SK-N-SH treated with all-trans-retinoic acid at 6 μM for 48 hours (cell line): ENCODE data around the gene MYO5C.

Experiments used
- ATAC-seq: fragments of 200-7000 bp; cut with Tn5 transposase; 3 replicates; pipeline ENCODE4 v1.9.1; 2020; ENCODE audit warnings: mild to moderate bottlenecking, moderate library complexity
- BACH2 ChIP-seq: fragments of 250-450 bp; sonication (Bioruptor Pico); IDR thresholded peaks from 2 replicates; pipeline ENCODE4 v1.9.0; 2021; ENCODE audit warnings: mild to moderate bottlenecking, borderline replicate concordance
- CSDC2 ChIP-seq: fragments of 250-450 bp; sonication (Bioruptor Pico); IDR thresholded peaks from 2 replicates; pipeline ENCODE4 v1.5.0; 2020; ENCODE audit warnings: mild to moderate bottlenecking, moderate library complexity
- GLIS3 ChIP-seq: fragments of 250-450 bp; sonication (Bioruptor Pico); IDR thresholded peaks from 2 replicates; pipeline ENCODE4 v1.5.0; 2020; ENCODE audit warnings: mild to moderate bottlenecking, moderate library complexity
- ISL1 ChIP-seq: fragments of 250-450 bp; sonication (Bioruptor Pico); IDR thresholded peaks from 2 replicates; pipeline ENCODE4 v2.1.2; 2022; ENCODE audit warnings: mild to moderate bottlenecking, moderate library complexity
- PPARA ChIP-seq: fragments of 250-450 bp; sonication (Bioruptor Pico); IDR thresholded peaks from 2 replicates; pipeline ENCODE4 v1.5.0; 2020; ENCODE audit warnings: mild to moderate bottlenecking, borderline replicate concordance
- RARB ChIP-seq: fragments of 250-450 bp; sonication (Bioruptor Pico); IDR thresholded peaks from 2 replicates; pipeline ENCODE4 v1.8.0; 2021; ENCODE audit warnings: mild to moderate bottlenecking, moderate library complexity
- SNAI2 ChIP-seq: fragments of 250-450 bp; sonication (Bioruptor Pico); IDR thresholded peaks from 2 replicates; pipeline ENCODE4 v1.5.0; 2020; ENCODE audit warnings: mild to moderate bottlenecking, moderate library complexity
- TOX ChIP-seq: fragments of 250-450 bp; sonication (Bioruptor Pico); IDR thresholded peaks from 2 replicates; pipeline ENCODE4 v1.8.0; 2021; ENCODE audit warnings: mild to moderate bottlenecking, moderate library complexity, borderline replicate concordance
- ZC3H10 ChIP-seq: fragments of 250-450 bp; sonication (Bioruptor Pico); IDR thresholded peaks from 2 replicates; pipeline ENCODE4 v1.5.1; 2021; ENCODE audit warnings: mild to moderate bottlenecking, moderate library complexity
- ZFP3 ChIP-seq: fragments of 250-450 bp; sonication (Bioruptor Pico); IDR thresholded peaks from 2 replicates; pipeline ENCODE4 v1.5.0; 2020; ENCODE audit warnings: mild to moderate bottlenecking, moderate library complexity
- ZFP30 ChIP-seq: fragments of 450-650 bp; formaldehyde crosslinking; IDR thresholded peaks from 2 replicates; pipeline ENCODE4 v1.5.0; 2022; ENCODE audit warnings: mild to moderate bottlenecking, moderate library complexity
- ZNF565 ChIP-seq: fragments of 450-650 bp; formaldehyde crosslinking; conservative IDR thresholded peaks from 2 replicates; pipeline ENCODE4 v1.5.0; 2020; ENCODE audit warnings: low read depth, mild to moderate bottlenecking, moderate library complexity
- ZNF70 ChIP-seq: fragments of 450-650 bp; formaldehyde crosslinking; IDR thresholded peaks from 2 replicates; pipeline ENCODE4 v1.5.0; 2020; ENCODE audit warnings: mild to moderate bottlenecking, moderate library complexity
- TF ChIP-seq, protein P1 (sequence below): fragments of 250-450 bp; sonication (Bioruptor Pico); IDR thresholded peaks from 2 replicates; pipeline ENCODE4 v1.5.0; 2020; ENCODE audit warnings: mild to moderate bottlenecking, moderate library complexity
- TF ChIP-seq, protein P2 (sequence below): fragments of 250-450 bp; sonication (Bioruptor Pico); IDR thresholded peaks from 2 replicates; pipeline ENCODE4 v1.5.1; 2020; ENCODE audit warnings: low read depth, mild to moderate bottlenecking, moderate library complexity
- TF ChIP-seq, protein P3 (sequence below): fragments of 250-450 bp; sonication (Bioruptor Pico); IDR thresholded peaks from 2 replicates; pipeline ENCODE4 v1.8.0; 2021; ENCODE audit warnings: low read depth, mild to moderate bottlenecking, moderate library complexity, borderline replicate concordance
- TF ChIP-seq, protein P4 (sequence below): fragments of 250-450 bp; sonication (Bioruptor Pico); IDR thresholded peaks from 2 replicates; pipeline ENCODE4 v1.8.0; 2020; ENCODE audit warnings: mild to moderate bottlenecking, moderate library complexity, borderline replicate concordance

Gene MYO5C, protein sequence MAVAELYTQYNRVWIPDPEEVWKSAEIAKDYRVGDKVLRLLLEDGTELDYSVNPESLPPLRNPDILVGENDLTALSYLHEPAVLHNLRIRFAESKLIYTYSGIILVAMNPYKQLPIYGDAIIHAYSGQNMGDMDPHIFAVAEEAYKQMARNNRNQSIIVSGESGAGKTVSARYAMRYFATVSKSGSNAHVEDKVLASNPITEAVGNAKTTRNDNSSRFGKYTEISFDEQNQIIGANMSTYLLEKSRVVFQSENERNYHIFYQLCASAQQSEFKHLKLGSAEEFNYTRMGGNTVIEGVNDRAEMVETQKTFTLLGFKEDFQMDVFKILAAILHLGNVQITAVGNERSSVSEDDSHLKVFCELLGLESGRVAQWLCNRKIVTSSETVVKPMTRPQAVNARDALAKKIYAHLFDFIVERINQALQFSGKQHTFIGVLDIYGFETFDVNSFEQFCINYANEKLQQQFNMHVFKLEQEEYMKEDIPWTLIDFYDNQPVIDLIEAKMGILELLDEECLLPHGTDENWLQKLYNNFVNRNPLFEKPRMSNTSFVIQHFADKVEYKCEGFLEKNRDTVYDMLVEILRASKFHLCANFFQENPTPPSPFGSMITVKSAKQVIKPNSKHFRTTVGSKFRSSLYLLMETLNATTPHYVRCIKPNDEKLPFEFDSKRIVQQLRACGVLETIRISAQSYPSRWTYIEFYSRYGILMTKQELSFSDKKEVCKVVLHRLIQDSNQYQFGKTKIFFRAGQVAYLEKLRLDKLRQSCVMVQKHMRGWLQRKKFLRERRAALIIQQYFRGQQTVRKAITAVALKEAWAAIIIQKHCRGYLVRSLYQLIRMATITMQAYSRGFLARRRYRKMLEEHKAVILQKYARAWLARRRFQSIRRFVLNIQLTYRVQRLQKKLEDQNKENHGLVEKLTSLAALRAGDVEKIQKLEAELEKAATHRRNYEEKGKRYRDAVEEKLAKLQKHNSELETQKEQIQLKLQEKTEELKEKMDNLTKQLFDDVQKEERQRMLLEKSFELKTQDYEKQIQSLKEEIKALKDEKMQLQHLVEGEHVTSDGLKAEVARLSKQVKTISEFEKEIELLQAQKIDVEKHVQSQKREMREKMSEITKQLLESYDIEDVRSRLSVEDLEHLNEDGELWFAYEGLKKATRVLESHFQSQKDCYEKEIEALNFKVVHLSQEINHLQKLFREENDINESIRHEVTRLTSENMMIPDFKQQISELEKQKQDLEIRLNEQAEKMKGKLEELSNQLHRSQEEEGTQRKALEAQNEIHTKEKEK (N-terminal part only)

GRCh38 chr15:52295421-52296001, at the start of gene MYO5C:
TSS of gene MYO5C (minus strand) at chr15:52295804. CDS start at chr15:52295636, 168 bp downstream.
- no peak for TF ChIP-seq CSDC2
- TF ChIP-seq, protein P1, sequence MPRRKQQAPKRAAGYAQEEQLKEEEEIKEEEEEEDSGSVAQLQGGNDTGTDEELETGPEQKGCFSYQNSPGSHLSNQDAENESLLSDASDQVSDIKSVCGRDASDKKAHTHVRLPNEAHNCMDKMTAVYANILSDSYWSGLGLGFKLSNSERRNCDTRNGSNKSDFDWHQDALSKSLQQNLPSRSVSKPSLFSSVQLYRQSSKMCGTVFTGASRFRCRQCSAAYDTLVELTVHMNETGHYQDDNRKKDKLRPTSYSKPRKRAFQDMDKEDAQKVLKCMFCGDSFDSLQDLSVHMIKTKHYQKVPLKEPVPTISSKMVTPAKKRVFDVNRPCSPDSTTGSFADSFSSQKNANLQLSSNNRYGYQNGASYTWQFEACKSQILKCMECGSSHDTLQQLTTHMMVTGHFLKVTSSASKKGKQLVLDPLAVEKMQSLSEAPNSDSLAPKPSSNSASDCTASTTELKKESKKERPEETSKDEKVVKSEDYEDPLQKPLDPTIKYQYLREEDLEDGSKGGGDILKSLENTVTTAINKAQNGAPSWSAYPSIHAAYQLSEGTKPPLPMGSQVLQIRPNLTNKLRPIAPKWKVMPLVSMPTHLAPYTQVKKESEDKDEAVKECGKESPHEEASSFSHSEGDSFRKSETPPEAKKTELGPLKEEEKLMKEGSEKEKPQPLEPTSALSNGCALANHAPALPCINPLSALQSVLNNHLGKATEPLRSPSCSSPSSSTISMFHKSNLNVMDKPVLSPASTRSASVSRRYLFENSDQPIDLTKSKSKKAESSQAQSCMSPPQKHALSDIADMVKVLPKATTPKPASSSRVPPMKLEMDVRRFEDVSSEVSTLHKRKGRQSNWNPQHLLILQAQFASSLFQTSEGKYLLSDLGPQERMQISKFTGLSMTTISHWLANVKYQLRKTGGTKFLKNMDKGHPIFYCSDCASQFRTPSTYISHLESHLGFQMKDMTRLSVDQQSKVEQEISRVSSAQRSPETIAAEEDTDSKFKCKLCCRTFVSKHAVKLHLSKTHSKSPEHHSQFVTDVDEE (CRISPR knock-in tag) = no peak
- no peak for TF ChIP-seq ZNF70
- TF ChIP-seq, protein P2, sequence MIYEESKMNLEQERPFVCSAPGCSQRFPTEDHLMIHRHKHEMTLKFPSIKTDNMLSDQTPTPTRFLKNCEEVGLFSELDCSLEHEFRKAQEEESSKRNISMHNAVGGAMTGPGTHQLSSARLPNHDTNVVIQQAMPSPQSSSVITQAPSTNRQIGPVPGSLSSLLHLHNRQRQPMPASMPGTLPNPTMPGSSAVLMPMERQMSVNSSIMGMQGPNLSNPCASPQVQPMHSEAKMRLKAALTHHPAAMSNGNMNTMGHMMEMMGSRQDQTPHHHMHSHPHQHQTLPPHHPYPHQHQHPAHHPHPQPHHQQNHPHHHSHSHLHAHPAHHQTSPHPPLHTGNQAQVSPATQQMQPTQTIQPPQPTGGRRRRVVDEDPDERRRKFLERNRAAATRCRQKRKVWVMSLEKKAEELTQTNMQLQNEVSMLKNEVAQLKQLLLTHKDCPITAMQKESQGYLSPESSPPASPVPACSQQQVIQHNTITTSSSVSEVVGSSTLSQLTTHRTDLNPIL = no peak
- ATAC-seq = peak; percentile 88

GRCh38 chr15:52344592-52344991, 49.0 kb upstream of the MYO5C start:
- TF ChIP-seq BACH2 (CRISPR knock-in tag) (no peak), ZFP30 (CRISPR knock-in tag) (no peak), RARB (CRISPR knock-in tag) (no peak), ZC3H10 (no peak), ZNF565 (no peak), ZFP3 (CRISPR knock-in tag) (no peak), GLIS3 (no peak), ISL1 (no peak), TOX (CRISPR knock-in tag) (no peak), CSDC2 (no peak), SNAI2 (CRISPR knock-in tag) (no peak)
- TF ChIP-seq, protein P1 (CRISPR knock-in tag) = no peak
- TF ChIP-seq, protein P3, sequence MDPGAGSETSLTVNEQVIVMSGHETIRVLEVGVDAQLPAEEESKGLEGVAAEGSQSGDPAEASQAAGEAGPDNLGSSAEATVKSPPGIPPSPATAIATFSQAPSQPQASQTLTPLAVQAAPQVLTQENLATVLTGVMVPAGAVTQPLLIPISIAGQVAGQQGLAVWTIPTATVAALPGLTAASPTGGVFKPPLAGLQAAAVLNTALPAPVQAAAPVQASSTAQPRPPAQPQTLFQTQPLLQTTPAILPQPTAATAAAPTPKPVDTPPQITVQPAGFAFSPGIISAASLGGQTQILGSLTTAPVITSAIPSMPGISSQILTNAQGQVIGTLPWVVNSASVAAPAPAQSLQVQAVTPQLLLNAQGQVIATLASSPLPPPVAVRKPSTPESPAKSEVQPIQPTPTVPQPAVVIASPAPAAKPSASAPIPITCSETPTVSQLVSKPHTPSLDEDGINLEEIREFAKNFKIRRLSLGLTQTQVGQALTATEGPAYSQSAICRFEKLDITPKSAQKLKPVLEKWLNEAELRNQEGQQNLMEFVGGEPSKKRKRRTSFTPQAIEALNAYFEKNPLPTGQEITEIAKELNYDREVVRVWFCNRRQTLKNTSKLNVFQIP (CRISPR knock-in tag) = no peak
- TF ChIP-seq, all 23 proteins: peak for 0
- no peak for ATAC-seq

DNA sequence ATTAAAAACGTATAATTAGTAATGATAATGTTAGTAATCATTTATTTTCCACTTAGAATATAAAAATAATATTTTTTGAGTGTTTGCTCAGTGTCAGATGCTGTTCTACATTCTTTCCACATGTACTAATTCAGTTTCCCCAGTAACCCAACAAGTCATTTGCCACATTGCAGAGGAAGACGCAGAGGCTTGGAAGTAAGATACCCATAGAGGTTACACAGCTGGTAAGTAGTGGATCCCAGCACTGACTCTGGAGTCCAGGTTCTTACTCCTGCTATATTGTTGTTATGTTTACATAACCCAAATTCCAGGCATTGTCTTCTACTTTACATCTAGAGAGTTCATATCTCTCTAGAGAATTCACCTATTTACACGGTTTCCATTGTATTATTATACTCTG, 48.2 kb upstream of the MYO5C start:
- ATAC-seq = no peak
- TF ChIP-seq PPARA (no peak), RARB (CRISPR knock-in tag) (no peak)
- TF ChIP-seq, protein P1 (CRISPR knock-in tag) = no peak
- TF ChIP-seq, protein P4, sequence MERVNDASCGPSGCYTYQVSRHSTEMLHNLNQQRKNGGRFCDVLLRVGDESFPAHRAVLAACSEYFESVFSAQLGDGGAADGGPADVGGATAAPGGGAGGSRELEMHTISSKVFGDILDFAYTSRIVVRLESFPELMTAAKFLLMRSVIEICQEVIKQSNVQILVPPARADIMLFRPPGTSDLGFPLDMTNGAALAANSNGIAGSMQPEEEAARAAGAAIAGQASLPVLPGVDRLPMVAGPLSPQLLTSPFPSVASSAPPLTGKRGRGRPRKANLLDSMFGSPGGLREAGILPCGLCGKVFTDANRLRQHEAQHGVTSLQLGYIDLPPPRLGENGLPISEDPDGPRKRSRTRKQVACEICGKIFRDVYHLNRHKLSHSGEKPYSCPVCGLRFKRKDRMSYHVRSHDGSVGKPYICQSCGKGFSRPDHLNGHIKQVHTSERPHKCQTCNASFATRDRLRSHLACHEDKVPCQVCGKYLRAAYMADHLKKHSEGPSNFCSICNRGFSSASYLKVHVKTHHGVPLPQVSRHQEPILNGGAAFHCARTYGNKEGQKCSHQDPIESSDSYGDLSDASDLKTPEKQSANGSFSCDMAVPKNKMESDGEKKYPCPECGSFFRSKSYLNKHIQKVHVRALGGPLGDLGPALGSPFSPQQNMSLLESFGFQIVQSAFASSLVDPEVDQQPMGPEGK (CRISPR knock-in tag) = no peak
